Caco-2 (cell line): Measurements from ENCODE around the gene LCLAT1. TPM values are rescaled to one million over a fixed set of nuclear protein-coding genes. Genes with fewer than 3 reads are reported as not detected.
A peak's percentile ranks its signal among the peaks of the same experiment; 100 is the strongest.

Experiments used
- BruUV-seq: library from RNA; stranded (reverse); fragments of 400-500 nt; replicated peaks from 2 replicates; lab custom pipeline; 2021; lab: Mats Ljungman, UMichigan
- CTCF ChIA-PET: fragments of 300-600 bp; sonication (Branson Sonifier 250); formaldehyde crosslinking; loops from one replicate; lab custom pipeline; 2022; ENCODE audit warnings: antibody characterized with exemption; lab: Charles Lee
- POLR2A ChIA-PET: fragments of 300-600 bp; sonication (Branson Sonifier 250); formaldehyde crosslinking; loops from one replicate; lab custom pipeline; 2022; ENCODE audit warnings: antibody characterized with exemption; lab: Charles Lee
- DNase-seq, 2 experiments: peaks; one replicate each; pipeline versions ENCODE4 v3.0.0 to v3.0.0-alpha.2; 2020 to 2022
- H3K27me3 ChIP-seq: replicated peaks from 2 replicates; pipeline ENCODE4 v1.6.0; 2011; ENCODE audit warnings: low read length; ENCODE audit not compliant: control insufficient read depth, insufficient read depth
- H3K36me3 ChIP-seq: 2 replicates; pipeline ENCODE4 v1.5.1; 2011; ENCODE audit warnings: low read length; ENCODE audit not compliant: control insufficient read depth, insufficient read depth
- H3K4me1 ChIP-seq: fragments of 250-450 bp; sonication (Bioruptor Pico); 2 replicates; pipeline ENCODE4 v1.5.1; 2020; ENCODE audit warnings: mild to moderate bottlenecking
- H3K4me3 ChIP-seq: 2 replicates; pipeline ENCODE4 v1.5.1; 2011; ENCODE audit warnings: low read depth, mild to moderate bottlenecking, control low read depth, low read length
- H3K9me3 ChIP-seq: fragments of 250-450 bp; sonication (Bioruptor Pico); 2 replicates; pipeline ENCODE4 v1.5.1; 2020; ENCODE audit warnings: mild to moderate bottlenecking, moderate library complexity
- H3K27ac Mint-ChIP-seq: one replicate; pipeline ENCODE4 v1.8.0; 2022; ENCODE audit warnings: mixed read lengths; ENCODE audit not compliant: unreplicated experiment
- H3K27me3 Mint-ChIP-seq: one replicate; pipeline ENCODE4 v1.8.0; 2022; ENCODE audit warnings: mixed read lengths; ENCODE audit not compliant: insufficient read depth, unreplicated experiment
- H3K36me3 Mint-ChIP-seq: one replicate; pipeline ENCODE4 v1.8.0; 2022; ENCODE audit warnings: mild to moderate bottlenecking, mixed read lengths; ENCODE audit not compliant: insufficient read depth, unreplicated experiment
- H3K4me1 Mint-ChIP-seq: one replicate; pipeline ENCODE4 v1.8.0; 2022; ENCODE audit warnings: low read depth, mixed read lengths; ENCODE audit not compliant: unreplicated experiment
- H3K4me3 Mint-ChIP-seq: one replicate; pipeline ENCODE4 v1.8.0; 2022; ENCODE audit warnings: mild to moderate bottlenecking, moderate library complexity, mixed read lengths; ENCODE audit not compliant: unreplicated experiment
- H3K9me3 Mint-ChIP-seq: one replicate; pipeline ENCODE4 v1.8.0; 2022; ENCODE audit warnings: mixed read lengths; ENCODE audit not compliant: unreplicated experiment
- intact Hi-C: fragments of 100-400 bp; cut with micrococcal nuclease; formaldehyde crosslinking; loops from one replicate; pipeline ENCODE4 v1.10.0; 2022; ENCODE audit not compliant: unreplicated experiment
- total RNA-seq: library from RNA; stranded (reverse); gene quantifications from 2 replicates; pipeline ENCODE4 v1.2.3, GENCODE V29; 2022
- TF ChIP-seq, protein P1 (sequence below), 2 experiments: fragments of 200-600 bp in 1 of 2; IDR thresholded peaks; 1 replicate in 1 of 2; 2 replicates in 1 of 2; pipeline versions ENCODE4 v1.5.1 to v1.8.0; 2011 to 2022; ENCODE audit warnings: antibody characterized with exemption in 1 of 2, control low read depth in 1 of 2, inconsistent platforms in 1 of 2, low read depth in 1 of 2, low read length in 1 of 2, mild to moderate bottlenecking in 1 of 2, moderate library complexity in 1 of 2; ENCODE audit not compliant: insufficient read depth in 1 of 2, severe bottlenecking in 1 of 2, unreplicated experiment in 1 of 2

The LCLAT1 gene
- total RNA-seq, 1 experiment from 2014 or later: 52.2 TPM

DNA sequence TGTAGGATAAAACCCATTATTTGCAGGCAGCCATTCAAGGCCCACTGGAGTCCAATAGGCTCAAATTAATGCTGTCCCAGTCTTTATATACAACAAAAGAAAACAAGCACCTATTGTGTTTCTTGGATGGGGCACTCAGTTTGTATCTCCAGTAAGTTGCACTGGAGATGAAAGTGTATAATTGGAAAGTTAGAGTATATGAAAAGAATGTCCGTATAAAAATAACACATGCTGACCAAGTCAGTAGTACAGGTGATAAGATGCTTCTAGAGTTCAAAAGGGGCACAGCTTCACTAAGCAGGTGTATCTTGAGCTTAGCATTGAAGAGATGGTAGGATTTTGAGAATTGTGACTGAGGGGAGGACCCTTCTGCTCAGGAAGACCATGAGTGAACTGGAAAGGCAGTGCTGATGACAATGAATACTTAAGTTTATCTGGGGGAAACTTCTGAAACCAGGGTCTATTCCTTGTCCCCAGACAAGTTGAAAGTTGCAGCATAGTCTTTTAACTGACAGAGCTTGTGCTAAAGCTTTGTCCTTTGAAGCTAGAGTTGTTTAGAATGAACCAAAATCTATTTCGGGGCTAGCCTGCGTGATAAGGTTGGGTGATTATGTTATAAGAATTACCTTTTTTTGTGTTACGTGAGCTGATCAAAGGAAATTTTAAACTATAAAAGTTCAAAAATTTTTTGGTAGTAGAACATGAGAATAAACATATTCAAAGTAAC, 15.2 kb downstream of the LCLAT1 start:
- no peak overlapping the region for H3K4me3 Mint-ChIP-seq
- POLR2A ChIA-PET: interaction anchor here (0.5 kb wide), 1 partner anchor 12 kb away, joined by 5 read pairs; no protein-coding TSS in a partner anchor
- H3K27me3 Mint-ChIP-seq: no peaks in the 10 kb centered on the region
- TF ChIP-seq, protein P1, sequence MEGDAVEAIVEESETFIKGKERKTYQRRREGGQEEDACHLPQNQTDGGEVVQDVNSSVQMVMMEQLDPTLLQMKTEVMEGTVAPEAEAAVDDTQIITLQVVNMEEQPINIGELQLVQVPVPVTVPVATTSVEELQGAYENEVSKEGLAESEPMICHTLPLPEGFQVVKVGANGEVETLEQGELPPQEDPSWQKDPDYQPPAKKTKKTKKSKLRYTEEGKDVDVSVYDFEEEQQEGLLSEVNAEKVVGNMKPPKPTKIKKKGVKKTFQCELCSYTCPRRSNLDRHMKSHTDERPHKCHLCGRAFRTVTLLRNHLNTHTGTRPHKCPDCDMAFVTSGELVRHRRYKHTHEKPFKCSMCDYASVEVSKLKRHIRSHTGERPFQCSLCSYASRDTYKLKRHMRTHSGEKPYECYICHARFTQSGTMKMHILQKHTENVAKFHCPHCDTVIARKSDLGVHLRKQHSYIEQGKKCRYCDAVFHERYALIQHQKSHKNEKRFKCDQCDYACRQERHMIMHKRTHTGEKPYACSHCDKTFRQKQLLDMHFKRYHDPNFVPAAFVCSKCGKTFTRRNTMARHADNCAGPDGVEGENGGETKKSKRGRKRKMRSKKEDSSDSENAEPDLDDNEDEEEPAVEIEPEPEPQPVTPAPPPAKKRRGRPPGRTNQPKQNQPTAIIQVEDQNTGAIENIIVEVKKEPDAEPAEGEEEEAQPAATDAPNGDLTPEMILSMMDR (IDR thresholded peaks at IDR 0.05; ENCODE audit: insufficient read depth in 1 of 2, low read depth in 1 of 2, low read length in 1 of 2, severe bottlenecking in 1 of 2, unreplicated experiment in 1 of 2): no peak
- H3K4me1 Mint-ChIP-seq: peaks cover 40% of the 10 kb centered on the region
- no peak for DNase-seq
- CTCF ChIA-PET: interaction anchor here (0.6 kb wide), 1 partner anchor 32 kb away, joined by 3 read pairs; no protein-coding TSS in a partner anchor
- Histone ChIP-seq H3K4me3 (no peak overlapping the region), H3K36me3 (peaks cover 2% of the 10 kb centered on the region; the same call in 1 of the 2 replicates), H3K9me3 (no peaks in the 10 kb centered on the region), H3K4me1 (peaks cover 9% of the 10 kb centered on the region), H3K27me3 (no peaks in the 10 kb centered on the region)
- H3K9me3 Mint-ChIP-seq: no peaks in the 10 kb centered on the region
- no peak overlapping the region for H3K27ac Mint-ChIP-seq
- peaks cover 6% of the 10 kb centered on the region for H3K36me3 Mint-ChIP-seq
- no TSS peak for BruUV-seq
- intact Hi-C loops: loop anchor here (5.0 kb wide), 1 partner anchor 85 kb away; no protein-coding TSS in a partner anchor

GRCh38 chr2:30463535-30463934, 16.5 kb downstream of the LCLAT1 start:
- no peak for DNase-seq
- Histone ChIP-seq H3K4me3 (no peak overlapping the region), H3K4me1 (no peaks in the 10 kb centered on the region), H3K36me3 (peaks cover 2% of the 10 kb centered on the region; the same call in 1 of the 2 replicates), H3K9me3 (no peaks in the 10 kb centered on the region), H3K27me3 (no peaks in the 10 kb centered on the region)
- ChIA-PET CTCF (no interaction called here), POLR2A (no interaction called here)
- H3K36me3 Mint-ChIP-seq: peaks cover 11% of the 10 kb centered on the region
- H3K4me3 Mint-ChIP-seq: no peak overlapping the region
- TF ChIP-seq, protein P1 (IDR thresholded peaks at IDR 0.05; ENCODE audit: insufficient read depth in 1 of 2, low read depth in 1 of 2, low read length in 1 of 2, severe bottlenecking in 1 of 2, unreplicated experiment in 1 of 2): no peak
- H3K27me3 Mint-ChIP-seq: no peaks in the 10 kb centered on the region
- no peak overlapping the region for H3K27ac Mint-ChIP-seq
- no TSS peak for BruUV-seq
- H3K9me3 Mint-ChIP-seq: no peaks in the 10 kb centered on the region
- H3K4me1 Mint-ChIP-seq: peaks cover 28% of the 10 kb centered on the region
- intact Hi-C loops: loop anchor here (5.0 kb wide), 1 partner anchor 84 kb away; no protein-coding TSS in a partner anchor

DNA sequence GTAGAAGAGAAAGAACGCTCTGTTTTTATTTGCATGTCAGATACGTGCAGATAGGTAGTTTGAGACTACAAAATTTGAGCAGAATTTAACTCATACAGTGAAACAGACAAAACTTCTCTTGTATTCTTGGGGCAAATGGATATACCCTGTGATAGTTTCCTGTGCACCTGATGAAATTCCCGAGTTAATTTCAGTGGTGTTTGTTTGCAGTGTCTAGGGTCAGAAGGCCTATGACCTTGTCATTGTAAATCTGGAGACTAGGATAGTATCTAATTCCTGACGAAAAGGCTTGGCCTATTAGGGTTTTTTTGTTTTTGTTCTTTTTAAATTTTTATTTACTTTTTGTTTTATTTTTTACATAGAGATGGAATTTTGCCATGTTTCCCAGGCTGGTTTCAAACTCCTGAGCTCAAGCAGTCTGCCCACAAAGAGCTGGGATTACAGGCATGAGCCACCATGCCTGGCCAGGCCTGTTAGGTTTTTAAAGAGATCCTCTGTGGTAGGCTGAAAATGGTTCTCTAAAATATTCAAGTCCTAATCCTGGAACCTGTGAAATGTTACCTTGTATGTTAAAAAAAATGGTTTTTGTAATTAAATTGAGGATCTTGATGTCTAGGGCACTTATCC, 17.6 kb downstream of the LCLAT1 start:
- Mint-ChIP-seq H3K9me3 (peaks cover 9% of the 10 kb centered on the region), H3K36me3 (peaks cover 11% of the 10 kb centered on the region), H3K4me1 (peaks cover 22% of the 10 kb centered on the region), H3K27ac (peak overlapping the region; percentile 23), H3K4me3 (no peak overlapping the region), H3K27me3 (no peaks in the 10 kb centered on the region)
- ChIA-PET POLR2A (no interaction called here), CTCF (no interaction called here)
- no peaks in the 10 kb centered on the region for H3K9me3 ChIP-seq
- TF ChIP-seq, protein P1 (IDR thresholded peaks at IDR 0.05; ENCODE audit: insufficient read depth in 1 of 2, low read depth in 1 of 2, low read length in 1 of 2, severe bottlenecking in 1 of 2, unreplicated experiment in 1 of 2): no peak
- no peak overlapping the region for H3K4me3 ChIP-seq
- no peak for DNase-seq
- peaks cover 2% of the 10 kb centered on the region; the same call in 1 of the 2 replicates for H3K36me3 ChIP-seq
- no peaks in the 10 kb centered on the region for H3K27me3 ChIP-seq
- no TSS peak for BruUV-seq
- intact Hi-C loops: loop anchor here (5.0 kb wide), 1 partner anchor 83 kb away; no protein-coding TSS in a partner anchor
- no peaks in the 10 kb centered on the region for H3K4me1 ChIP-seq
